Panc1 (cell line): ENCODE measurements around the gene MGMT.

Experiments
- POLR2AphosphoS5 ChIP-seq: IDR thresholded peaks from 2 replicates; pipeline ENCODE4 v1.6.1; 2012; ENCODE audit warnings: mild to moderate bottlenecking, low read depth, low read length, moderate library complexity
- TCF7L2 ChIP-seq: IDR thresholded peaks from 2 replicates; pipeline ENCODE4 v1.6.1; 2011; ENCODE audit warnings: mild to moderate bottlenecking, low read depth, low read length, inconsistent platforms
- TF ChIP-seq, protein P1 (sequence below): fragments of 450-650 bp; IDR thresholded peaks from 2 replicates; pipeline ENCODE4 v1.5.1; 2017; ENCODE audit warnings: mild to moderate bottlenecking
- TF ChIP-seq, protein P2 (sequence below), 2 experiments: IDR thresholded peaks; 2 replicates each; pipeline ENCODE4 v1.6.1; 2011 to 2012; ENCODE audit warnings: low read depth in 2 of 2, control low read depth in 1 of 2, low read length in 1 of 2, mild to moderate bottlenecking in 1 of 2, moderate library complexity in 1 of 2; ENCODE audit not compliant: insufficient read depth in 1 of 2

DNA sequence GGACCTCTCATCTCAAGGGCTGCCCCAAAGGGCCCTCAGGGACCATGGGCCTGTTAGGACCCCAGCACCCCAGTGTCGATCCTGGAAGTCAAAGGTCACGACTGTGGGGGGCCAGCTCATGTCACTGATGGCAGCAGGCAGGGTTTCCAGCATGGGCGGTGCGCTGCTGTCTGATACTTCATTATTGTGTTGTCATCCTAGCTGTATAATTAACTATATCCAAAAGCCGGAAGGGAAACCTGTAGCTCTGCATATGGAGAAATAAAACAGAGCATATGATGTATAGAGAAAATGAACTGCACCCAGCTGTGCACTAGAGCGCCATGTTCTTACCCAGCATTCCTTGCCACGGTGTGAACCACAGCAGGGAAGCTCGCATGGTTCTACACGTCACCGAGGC lies 300.7 kb downstream of the MGMT start:
- TF ChIP-seq, protein P1, sequence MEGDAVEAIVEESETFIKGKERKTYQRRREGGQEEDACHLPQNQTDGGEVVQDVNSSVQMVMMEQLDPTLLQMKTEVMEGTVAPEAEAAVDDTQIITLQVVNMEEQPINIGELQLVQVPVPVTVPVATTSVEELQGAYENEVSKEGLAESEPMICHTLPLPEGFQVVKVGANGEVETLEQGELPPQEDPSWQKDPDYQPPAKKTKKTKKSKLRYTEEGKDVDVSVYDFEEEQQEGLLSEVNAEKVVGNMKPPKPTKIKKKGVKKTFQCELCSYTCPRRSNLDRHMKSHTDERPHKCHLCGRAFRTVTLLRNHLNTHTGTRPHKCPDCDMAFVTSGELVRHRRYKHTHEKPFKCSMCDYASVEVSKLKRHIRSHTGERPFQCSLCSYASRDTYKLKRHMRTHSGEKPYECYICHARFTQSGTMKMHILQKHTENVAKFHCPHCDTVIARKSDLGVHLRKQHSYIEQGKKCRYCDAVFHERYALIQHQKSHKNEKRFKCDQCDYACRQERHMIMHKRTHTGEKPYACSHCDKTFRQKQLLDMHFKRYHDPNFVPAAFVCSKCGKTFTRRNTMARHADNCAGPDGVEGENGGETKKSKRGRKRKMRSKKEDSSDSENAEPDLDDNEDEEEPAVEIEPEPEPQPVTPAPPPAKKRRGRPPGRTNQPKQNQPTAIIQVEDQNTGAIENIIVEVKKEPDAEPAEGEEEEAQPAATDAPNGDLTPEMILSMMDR: no peak
- TF ChIP-seq, protein P2, sequence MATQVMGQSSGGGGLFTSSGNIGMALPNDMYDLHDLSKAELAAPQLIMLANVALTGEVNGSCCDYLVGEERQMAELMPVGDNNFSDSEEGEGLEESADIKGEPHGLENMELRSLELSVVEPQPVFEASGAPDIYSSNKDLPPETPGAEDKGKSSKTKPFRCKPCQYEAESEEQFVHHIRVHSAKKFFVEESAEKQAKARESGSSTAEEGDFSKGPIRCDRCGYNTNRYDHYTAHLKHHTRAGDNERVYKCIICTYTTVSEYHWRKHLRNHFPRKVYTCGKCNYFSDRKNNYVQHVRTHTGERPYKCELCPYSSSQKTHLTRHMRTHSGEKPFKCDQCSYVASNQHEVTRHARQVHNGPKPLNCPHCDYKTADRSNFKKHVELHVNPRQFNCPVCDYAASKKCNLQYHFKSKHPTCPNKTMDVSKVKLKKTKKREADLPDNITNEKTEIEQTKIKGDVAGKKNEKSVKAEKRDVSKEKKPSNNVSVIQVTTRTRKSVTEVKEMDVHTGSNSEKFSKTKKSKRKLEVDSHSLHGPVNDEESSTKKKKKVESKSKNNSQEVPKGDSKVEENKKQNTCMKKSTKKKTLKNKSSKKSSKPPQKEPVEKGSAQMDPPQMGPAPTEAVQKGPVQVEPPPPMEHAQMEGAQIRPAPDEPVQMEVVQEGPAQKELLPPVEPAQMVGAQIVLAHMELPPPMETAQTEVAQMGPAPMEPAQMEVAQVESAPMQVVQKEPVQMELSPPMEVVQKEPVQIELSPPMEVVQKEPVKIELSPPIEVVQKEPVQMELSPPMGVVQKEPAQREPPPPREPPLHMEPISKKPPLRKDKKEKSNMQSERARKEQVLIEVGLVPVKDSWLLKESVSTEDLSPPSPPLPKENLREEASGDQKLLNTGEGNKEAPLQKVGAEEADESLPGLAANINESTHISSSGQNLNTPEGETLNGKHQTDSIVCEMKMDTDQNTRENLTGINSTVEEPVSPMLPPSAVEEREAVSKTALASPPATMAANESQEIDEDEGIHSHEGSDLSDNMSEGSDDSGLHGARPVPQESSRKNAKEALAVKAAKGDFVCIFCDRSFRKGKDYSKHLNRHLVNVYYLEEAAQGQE (IDR thresholded peaks at IDR 0.05; ENCODE audit: insufficient read depth in 1 of 2, low read depth in 2 of 2, low read length in 1 of 2): no peak
- no peak for TF ChIP-seq POLR2AphosphoS5
- TF ChIP-seq TCF7L2: no peak
